Measurements from ENCODE around the gene CRYBG3. TPM values are rescaled to one million over a fixed set of nuclear protein-coding genes. Genes with fewer than 3 reads are reported as not detected.

Gene CRYBG3
- total and polyA plus RNA-seq, 2 donors: 5.4 to 9.2 TPM

DNA sequence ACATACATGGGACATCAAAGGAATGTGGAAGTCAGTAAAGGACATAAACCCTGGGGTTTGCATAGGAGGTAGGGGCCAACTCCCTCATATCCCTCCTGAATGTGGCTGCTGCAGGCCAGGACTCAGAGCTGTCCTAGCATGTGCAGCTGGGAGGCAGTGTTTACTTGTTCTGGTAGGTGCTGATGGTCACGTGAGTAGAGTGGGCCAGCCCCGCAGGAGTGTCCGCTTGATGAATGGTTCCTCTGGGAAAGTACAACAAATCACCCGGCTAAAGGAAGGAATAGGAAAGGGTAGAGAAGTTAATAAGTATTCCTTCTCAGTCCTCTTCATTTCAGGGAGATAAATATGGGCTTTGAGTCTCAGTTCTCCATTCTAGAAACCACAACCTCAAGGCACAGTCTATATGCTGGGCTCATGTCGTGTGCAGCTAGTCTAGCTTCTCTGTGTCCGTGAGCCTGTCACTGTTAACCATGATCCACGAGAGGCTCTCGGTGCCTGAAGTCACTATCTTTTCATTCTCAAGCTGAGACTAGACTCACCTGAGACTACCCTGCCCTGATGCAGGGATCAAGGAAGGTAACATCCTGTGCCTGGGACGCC lies 132.5 kb downstream of the CRYBG3 start:
- no peak for DNase-seq (ENCODE audit: low read depth in 6 of 9, low spot score in 9 of 9)
- Histone ChIP-seq H3K36me3 (ENCODE audit: control insufficient read depth in 2 of 2, insufficient read depth in 2 of 2, low read length in 1 of 2) (peaks cover 6 to 36% of the 10 kb centered on the region in 2 donors), H3K27ac (ENCODE audit: low read depth in 1 of 2, low read length in 1 of 2) (no peak overlapping the region), H3K27me3 (ENCODE audit: control insufficient read depth in 2 of 2, insufficient read depth in 1 of 2, low read length in 1 of 2) (no peaks in the 10 kb centered on the region), H3K4me1 (ENCODE audit: control insufficient read depth in 2 of 2, insufficient read depth in 2 of 2, low read length in 2 of 2) (no peaks in the 10 kb centered on the region), H3K4me3 (ENCODE audit: low read length in 2 of 2) (no peak overlapping the region), H3K9me3 (ENCODE audit: control insufficient read depth in 2 of 2, insufficient read depth in 1 of 2, low read length in 1 of 2) (no peaks in the 10 kb centered on the region)
- 95% methylated on average over 9 of the region's 9 CpGs for WGBS

DNA sequence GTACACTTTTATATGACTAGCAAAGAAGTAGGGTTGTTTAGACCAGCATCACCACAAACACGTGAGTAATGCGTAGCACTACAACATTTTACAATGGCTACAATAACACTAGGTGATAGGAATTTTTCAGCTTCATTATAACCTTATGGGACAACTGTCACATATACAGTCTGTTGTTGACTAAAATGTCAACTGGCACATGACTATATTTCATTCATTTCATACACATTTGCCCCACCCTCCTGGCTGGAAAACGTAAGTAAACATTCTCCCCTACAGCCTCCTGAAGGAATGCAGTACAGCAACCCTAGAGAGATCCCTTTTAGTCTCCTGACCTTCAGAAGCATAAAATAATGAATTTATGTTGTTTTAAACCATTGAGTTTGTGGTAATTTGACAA lies 134.2 kb downstream of the CRYBG3 start:
- no peak overlapping the region for H3K27ac ChIP-seq (ENCODE audit: low read depth in 1 of 2, low read length in 1 of 2)
- WGBS: 97% methylated on average over 3 of the region's 3 CpGs
- peaks cover 0 to 29% of the 10 kb centered on the region in 2 donors for H3K36me3 ChIP-seq (ENCODE audit: control insufficient read depth in 2 of 2, insufficient read depth in 2 of 2, low read length in 1 of 2)
- DNase-seq (ENCODE audit: low read depth in 6 of 9, low spot score in 9 of 9): no peak
- H3K4me3 ChIP-seq (ENCODE audit: low read length in 2 of 2): no peak overlapping the region
- H3K4me1 ChIP-seq (ENCODE audit: control insufficient read depth in 2 of 2, insufficient read depth in 2 of 2, low read length in 2 of 2): no peaks in the 10 kb centered on the region
- no peaks in the 10 kb centered on the region for H3K27me3 ChIP-seq (ENCODE audit: control insufficient read depth in 2 of 2, insufficient read depth in 1 of 2, low read length in 1 of 2)
- H3K9me3 ChIP-seq (ENCODE audit: control insufficient read depth in 2 of 2, insufficient read depth in 1 of 2, low read length in 1 of 2): no peaks in the 10 kb centered on the region

DNA sequence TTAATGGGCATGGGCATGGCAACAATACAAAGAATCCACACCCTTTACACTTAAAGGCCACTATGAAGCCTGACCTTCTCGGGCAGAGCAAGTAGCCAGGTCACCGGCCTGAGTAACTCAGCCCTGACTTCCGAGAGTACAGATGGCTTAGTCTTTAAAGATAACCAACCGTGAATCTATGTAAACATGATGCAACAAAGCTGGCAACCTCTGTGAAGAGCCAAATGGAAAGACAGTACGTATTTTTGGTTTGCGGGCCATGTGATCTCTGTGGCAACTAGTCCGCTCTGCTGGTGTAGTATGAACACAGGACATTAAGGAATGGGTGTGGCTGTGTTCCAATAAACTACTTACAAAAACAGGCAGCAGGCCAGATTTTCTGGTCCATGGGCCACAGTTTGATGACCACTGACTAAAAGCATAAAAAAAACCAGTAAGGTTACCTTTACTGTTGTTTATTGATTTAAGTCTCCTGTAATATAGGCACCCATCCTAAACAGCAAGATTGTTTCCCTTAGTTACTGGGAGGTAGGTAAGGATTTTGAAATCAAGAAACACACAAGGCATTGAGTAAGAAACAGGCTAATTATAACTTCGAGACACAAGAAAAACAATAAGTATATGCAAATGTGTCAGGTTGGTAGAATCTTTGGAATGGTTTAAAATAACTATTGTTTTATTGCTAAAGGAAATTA lies 136.0 kb downstream of the CRYBG3 start:
- Histone ChIP-seq H3K36me3 (ENCODE audit: control insufficient read depth in 2 of 2, insufficient read depth in 2 of 2, low read length in 1 of 2) (peaks cover 0 to 26% of the 10 kb centered on the region in 2 donors), H3K4me1 (ENCODE audit: control insufficient read depth in 2 of 2, insufficient read depth in 2 of 2, low read length in 2 of 2) (no peaks in the 10 kb centered on the region), H3K27me3 (ENCODE audit: control insufficient read depth in 2 of 2, insufficient read depth in 1 of 2, low read length in 1 of 2) (no peaks in the 10 kb centered on the region), H3K9me3 (ENCODE audit: control insufficient read depth in 2 of 2, insufficient read depth in 1 of 2, low read length in 1 of 2) (no peaks in the 10 kb centered on the region), H3K4me3 (ENCODE audit: low read length in 2 of 2) (no peak overlapping the region), H3K27ac (ENCODE audit: low read depth in 1 of 2, low read length in 1 of 2) (no peak overlapping the region)
- no peak for DNase-seq (ENCODE audit: low read depth in 6 of 9, low spot score in 9 of 9)
- WGBS: 96% methylated on average over 8 of the region's 8 CpGs

DNA sequence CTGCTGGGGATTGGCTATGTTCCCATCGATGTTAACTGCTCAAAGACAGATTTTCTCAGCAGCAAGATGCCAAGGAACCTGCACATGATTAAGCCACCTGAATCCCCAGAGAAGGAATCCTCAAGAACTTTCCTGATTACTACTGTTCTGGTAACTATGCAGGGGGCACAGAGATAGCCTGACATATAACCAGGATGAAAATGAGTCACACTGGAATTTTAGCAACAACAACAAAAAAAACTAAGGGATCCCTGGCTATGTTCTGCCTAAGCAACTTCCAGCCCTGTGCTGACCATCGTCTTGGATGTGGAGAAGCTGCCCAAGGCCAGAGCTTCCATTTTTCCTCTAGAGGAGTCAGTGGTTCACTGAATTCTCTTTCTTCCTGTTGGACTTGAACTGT lies 136.6 kb downstream of the CRYBG3 start:
- no peaks in the 10 kb centered on the region for H3K9me3 ChIP-seq (ENCODE audit: control insufficient read depth in 2 of 2, insufficient read depth in 1 of 2, low read length in 1 of 2)
- DNase-seq (ENCODE audit: low read depth in 6 of 9, low spot score in 9 of 9): no peak
- no peak overlapping the region for H3K4me3 ChIP-seq (ENCODE audit: low read length in 2 of 2)
- H3K27me3 ChIP-seq (ENCODE audit: control insufficient read depth in 2 of 2, insufficient read depth in 1 of 2, low read length in 1 of 2): no peaks in the 10 kb centered on the region
- no peaks in the 10 kb centered on the region for H3K4me1 ChIP-seq (ENCODE audit: control insufficient read depth in 2 of 2, insufficient read depth in 2 of 2, low read length in 2 of 2)
- peaks cover 0 to 26% of the 10 kb centered on the region in 2 donors for H3K36me3 ChIP-seq (ENCODE audit: control insufficient read depth in 2 of 2, insufficient read depth in 2 of 2, low read length in 1 of 2)
- no peak overlapping the region for H3K27ac ChIP-seq (ENCODE audit: low read depth in 1 of 2, low read length in 1 of 2)
- 96% methylated on average over 2 of the region's 2 CpGs for WGBS

DNA sequence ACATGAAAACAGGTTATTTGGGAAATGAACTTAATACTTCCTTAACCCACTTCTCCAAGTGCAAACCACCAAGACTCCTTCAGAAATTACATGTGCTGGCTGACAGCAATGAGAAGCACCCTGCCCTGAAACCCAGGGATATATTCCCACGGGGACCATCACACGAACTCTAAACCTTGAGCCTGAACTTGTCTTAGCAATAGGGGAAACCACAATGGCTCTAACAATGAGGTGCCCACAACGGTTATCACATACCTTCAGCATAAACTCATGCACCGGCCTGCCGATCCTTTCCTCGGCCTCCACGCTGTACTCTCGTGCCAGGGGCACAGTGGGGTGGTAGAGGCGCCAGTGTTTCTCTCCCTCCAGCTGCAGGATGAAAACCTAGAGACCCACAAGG lies 137.0 kb downstream of the CRYBG3 start:
- 98% methylated on average over 9 of the region's 9 CpGs for WGBS
- DNase-seq (ENCODE audit: low read depth in 6 of 9, low spot score in 9 of 9): no peak
- H3K27me3 ChIP-seq (ENCODE audit: control insufficient read depth in 2 of 2, insufficient read depth in 1 of 2, low read length in 1 of 2): no peaks in the 10 kb centered on the region
- no peak overlapping the region for H3K27ac ChIP-seq (ENCODE audit: low read depth in 1 of 2, low read length in 1 of 2)
- H3K4me1 ChIP-seq (ENCODE audit: control insufficient read depth in 2 of 2, insufficient read depth in 2 of 2, low read length in 2 of 2): no peaks in the 10 kb centered on the region
- H3K36me3 ChIP-seq (ENCODE audit: control insufficient read depth in 2 of 2, insufficient read depth in 2 of 2, low read length in 1 of 2): peaks cover 0 to 26% of the 10 kb centered on the region in 2 donors
- no peaks in the 10 kb centered on the region for H3K9me3 ChIP-seq (ENCODE audit: control insufficient read depth in 2 of 2, insufficient read depth in 1 of 2, low read length in 1 of 2)
- H3K4me3 ChIP-seq (ENCODE audit: low read length in 2 of 2): no peak overlapping the region

DNA sequence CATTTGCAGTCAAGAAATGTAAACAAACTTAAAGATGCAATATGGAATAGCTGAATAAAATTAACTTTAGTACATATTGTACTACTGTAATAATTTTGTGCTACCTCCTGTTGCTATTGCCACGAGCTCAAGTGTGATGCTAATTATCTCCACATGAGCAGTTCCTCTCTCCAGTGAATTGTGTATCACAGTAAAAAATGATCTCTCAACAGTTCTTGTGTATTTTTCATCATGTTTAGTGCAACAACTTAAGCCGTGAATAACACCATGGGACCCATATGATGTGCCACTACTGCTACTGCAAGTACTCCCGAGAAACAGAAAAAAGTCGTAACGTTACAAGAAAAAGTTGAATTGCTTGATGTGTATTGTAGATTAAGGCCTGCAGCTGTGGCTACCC lies 138.1 kb downstream of the CRYBG3 start:
- DNase-seq (ENCODE audit: low read depth in 6 of 9, low spot score in 9 of 9): no peak
- Histone ChIP-seq H3K27me3 (ENCODE audit: control insufficient read depth in 2 of 2, insufficient read depth in 1 of 2, low read length in 1 of 2) (no peaks in the 10 kb centered on the region), H3K9me3 (ENCODE audit: control insufficient read depth in 2 of 2, insufficient read depth in 1 of 2, low read length in 1 of 2) (no peaks in the 10 kb centered on the region), H3K4me3 (ENCODE audit: low read length in 2 of 2) (no peak overlapping the region), H3K36me3 (ENCODE audit: control insufficient read depth in 2 of 2, insufficient read depth in 2 of 2, low read length in 1 of 2) (peaks cover 0 to 22% of the 10 kb centered on the region in 2 donors), H3K4me1 (ENCODE audit: control insufficient read depth in 2 of 2, insufficient read depth in 2 of 2, low read length in 2 of 2) (no peaks in the 10 kb centered on the region), H3K27ac (ENCODE audit: low read depth in 1 of 2, low read length in 1 of 2) (no peak overlapping the region)
- WGBS: 96% methylated on average over 5 of the region's 5 CpGs

DNA sequence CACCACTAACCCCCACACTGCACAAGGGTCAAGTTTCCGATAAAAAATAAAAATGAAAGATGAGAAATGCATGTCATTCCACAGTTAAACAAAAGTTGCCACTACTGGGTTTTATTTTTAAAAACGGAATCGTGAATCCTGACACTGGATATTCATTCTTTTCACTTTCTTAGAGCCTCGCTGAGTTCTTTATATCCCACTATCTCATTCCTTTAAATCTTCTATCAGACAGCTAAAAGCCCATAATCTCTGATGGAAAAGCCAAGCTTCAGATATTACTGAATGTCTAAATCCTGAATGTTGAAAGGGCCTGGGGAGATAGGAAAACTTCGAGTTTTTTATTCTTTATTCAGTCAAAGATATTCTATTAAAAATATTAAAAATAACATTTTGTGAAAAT lies 138.7 kb downstream of the CRYBG3 start:
- Histone ChIP-seq H3K4me3 (ENCODE audit: low read length in 2 of 2) (no peak overlapping the region), H3K36me3 (ENCODE audit: control insufficient read depth in 2 of 2, insufficient read depth in 2 of 2, low read length in 1 of 2) (peaks cover 0 to 22% of the 10 kb centered on the region in 2 donors), H3K27me3 (ENCODE audit: control insufficient read depth in 2 of 2, insufficient read depth in 1 of 2, low read length in 1 of 2) (no peaks in the 10 kb centered on the region), H3K4me1 (ENCODE audit: control insufficient read depth in 2 of 2, insufficient read depth in 2 of 2, low read length in 2 of 2) (no peaks in the 10 kb centered on the region), H3K9me3 (ENCODE audit: control insufficient read depth in 2 of 2, insufficient read depth in 1 of 2, low read length in 1 of 2) (no peaks in the 10 kb centered on the region), H3K27ac (ENCODE audit: low read depth in 1 of 2, low read length in 1 of 2) (no peak overlapping the region)
- WGBS: 96% methylated on average over 5 of the region's 5 CpGs
- DNase-seq (ENCODE audit: low read depth in 6 of 9, low spot score in 9 of 9): no peak

DNA sequence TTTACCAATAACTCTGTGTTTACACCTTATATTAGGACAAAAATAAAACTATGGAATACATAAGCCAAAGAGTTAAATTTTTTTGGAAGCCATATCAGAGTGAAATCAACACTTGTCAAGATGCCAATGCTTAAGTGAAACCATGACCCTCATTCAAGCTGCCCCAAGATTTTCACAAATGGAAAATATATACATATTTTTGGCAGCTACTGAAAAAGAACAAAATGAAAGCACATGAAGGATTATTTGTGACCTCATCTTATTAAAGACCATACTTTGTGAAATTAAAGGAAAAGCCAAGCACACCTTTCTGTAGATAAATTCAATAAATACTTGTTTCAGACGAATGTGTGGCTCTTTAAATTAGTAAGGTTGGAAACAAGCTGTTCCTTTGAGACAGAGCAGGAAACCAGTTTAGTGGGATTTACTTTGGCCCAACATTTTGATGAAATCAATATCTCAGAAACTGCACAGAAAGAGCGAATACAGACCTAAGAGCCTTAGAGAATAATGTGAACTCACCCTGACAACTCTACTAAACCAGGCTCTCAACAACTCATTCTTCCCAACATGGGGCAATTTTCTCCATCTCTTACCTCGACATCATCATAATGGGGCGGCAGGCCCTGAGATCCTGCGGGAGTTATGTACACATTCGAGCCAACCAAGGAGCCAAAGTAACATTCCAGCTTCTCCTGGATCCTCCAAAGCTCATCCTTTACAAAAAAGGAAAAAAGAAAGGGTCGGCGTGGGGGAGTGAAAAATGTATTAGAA lies 139.4 kb downstream of the CRYBG3 start:
- Histone ChIP-seq H3K36me3 (ENCODE audit: control insufficient read depth in 2 of 2, insufficient read depth in 2 of 2, low read length in 1 of 2) (peaks cover 0 to 22% of the 10 kb centered on the region in 2 donors), H3K9me3 (ENCODE audit: control insufficient read depth in 2 of 2, insufficient read depth in 1 of 2, low read length in 1 of 2) (no peaks in the 10 kb centered on the region), H3K4me3 (ENCODE audit: low read length in 2 of 2) (no peak overlapping the region), H3K27ac (ENCODE audit: low read depth in 1 of 2, low read length in 1 of 2) (no peak overlapping the region), H3K27me3 (ENCODE audit: control insufficient read depth in 2 of 2, insufficient read depth in 1 of 2, low read length in 1 of 2) (no peaks in the 10 kb centered on the region), H3K4me1 (ENCODE audit: control insufficient read depth in 2 of 2, insufficient read depth in 2 of 2, low read length in 2 of 2) (no peaks in the 10 kb centered on the region)
- 97% methylated on average over 8 of the region's 8 CpGs for WGBS
- DNase-seq (ENCODE audit: low read depth in 6 of 9, low spot score in 9 of 9): no peak

DNA sequence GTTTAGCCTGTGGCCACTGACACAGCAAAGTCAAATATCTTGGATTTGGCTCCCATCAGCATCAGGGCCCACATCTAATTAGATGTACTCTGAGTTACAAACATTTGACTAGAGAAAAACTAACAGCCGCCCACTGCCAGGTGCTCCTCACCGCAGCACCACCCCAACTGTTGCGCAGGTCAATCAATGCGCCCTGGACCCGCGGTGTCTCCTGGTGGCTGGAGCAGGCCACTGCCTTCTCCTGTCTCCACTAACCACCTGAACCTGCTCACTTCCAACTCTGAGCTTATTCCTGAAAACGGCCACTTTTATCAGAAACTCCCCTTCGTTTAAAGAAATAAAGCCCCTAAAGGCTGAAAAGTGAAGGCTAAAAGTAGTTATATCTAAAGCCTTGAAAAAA lies 146.2 kb downstream of the CRYBG3 start:
- no peak overlapping the region for H3K27ac ChIP-seq (ENCODE audit: low read depth in 1 of 2, low read length in 1 of 2)
- H3K9me3 ChIP-seq (ENCODE audit: control insufficient read depth in 2 of 2, insufficient read depth in 1 of 2, low read length in 1 of 2): no peaks in the 10 kb centered on the region
- H3K27me3 ChIP-seq (ENCODE audit: control insufficient read depth in 2 of 2, insufficient read depth in 1 of 2, low read length in 1 of 2): no peaks in the 10 kb centered on the region
- H3K4me1 ChIP-seq (ENCODE audit: control insufficient read depth in 2 of 2, insufficient read depth in 2 of 2, low read length in 2 of 2): peaks cover 0 to 22% of the 10 kb centered on the region in 2 donors
- H3K4me3 ChIP-seq (ENCODE audit: low read length in 2 of 2): no peak overlapping the region
- 97% methylated on average over 8 of the region's 8 CpGs for WGBS
- peaks cover 0 to 8% of the 10 kb centered on the region in 2 donors for H3K36me3 ChIP-seq (ENCODE audit: control insufficient read depth in 2 of 2, insufficient read depth in 2 of 2, low read length in 1 of 2)
- DNase-seq (ENCODE audit: low read depth in 6 of 9, low spot score in 9 of 9): no peak

Data from thymus (tissue), 11 donors.